ENCODE measurements around the gene NEMF. TPM values are rescaled to one million over a fixed set of nuclear protein-coding genes. Genes with fewer than 3 reads are reported as not detected.
A peak's percentile ranks its signal among the peaks of the same experiment; 100 is the strongest.

Gene NEMF
- total RNA-seq, 1 experiment from 2014 or later, result 62.7 TPM

DNA sequence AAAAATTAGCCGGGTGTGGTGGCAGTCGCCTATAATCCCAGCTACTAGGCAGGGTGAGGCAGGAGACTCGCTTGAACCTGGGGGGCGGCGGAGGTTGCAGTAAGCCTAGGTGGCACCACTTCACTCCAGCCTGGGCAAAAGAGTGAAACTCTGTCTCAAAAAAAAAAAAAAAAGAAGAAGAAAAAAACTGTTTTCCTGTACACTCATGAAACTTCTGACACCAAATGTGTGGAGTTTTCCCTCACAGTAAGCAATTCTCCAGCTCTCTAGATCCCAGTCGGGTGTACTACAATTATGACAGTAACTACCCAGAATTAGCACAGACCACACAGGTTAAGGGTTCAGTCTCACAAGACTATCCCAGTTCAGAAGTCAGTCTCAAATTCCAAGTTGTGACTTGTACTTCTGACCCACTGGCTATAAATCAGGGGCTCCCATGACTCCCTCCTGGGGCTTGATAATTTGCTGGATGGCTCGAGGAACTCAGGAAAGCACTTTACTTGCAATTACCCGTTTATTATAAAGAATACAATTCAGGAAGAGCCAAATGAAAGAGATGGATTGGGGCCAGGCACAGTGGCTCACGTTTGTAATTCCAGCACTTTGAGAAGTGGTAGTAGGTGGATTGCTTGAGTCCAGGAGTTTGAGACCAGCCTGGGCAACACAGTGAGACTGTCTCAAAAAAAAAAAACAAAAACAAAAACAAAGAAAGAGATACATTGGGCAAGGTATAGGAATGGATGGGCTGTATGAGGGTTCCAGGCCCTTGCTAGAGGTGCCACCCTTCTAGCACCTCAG, 27.9 kb upstream of the NEMF start:
- BruUV-seq (replicated peaks), result no TSS peak
- ChIA-PET CTCF (interaction anchor here (0.7 to 1.6 kb wide), 5 partner anchors 9 to 406 kb away, joined by 3 to 6 read pairs (median 5); no protein-coding TSS in a partner anchor), POLR2A (interaction anchor here (0.6 to 1.0 kb wide), 2 partner anchors 22 to 119 kb away, joined by 3 to 5 read pairs; no protein-coding TSS in a partner anchor)

DNA sequence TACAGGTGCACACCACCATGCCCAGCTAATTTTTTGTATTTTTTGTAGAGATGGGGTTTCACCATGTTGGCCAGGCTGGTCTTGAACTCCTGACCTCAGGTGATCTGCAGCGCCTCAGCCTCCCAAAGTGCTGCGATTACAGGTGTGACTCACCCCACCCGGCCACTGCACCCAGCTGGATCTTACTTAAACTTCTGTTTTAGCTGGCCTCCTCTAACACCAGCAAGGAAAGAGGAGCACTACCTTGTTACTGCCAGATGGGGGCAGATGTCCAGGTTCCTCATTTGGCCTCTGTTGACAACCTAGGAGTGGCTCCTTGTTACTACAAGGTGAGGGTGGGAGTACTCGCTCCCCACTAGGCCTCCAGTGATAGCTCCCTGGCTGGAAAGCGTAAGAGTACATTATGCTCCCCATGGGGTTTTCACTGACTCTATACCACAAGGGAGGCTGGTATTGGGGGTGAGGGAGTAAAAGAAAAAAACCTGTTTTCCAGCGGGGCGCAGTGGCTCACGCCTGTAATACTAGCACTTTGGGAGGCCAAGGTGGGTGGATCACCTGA, 27.1 kb upstream of the NEMF start:
- no peaks in the 10 kb centered on the region for H3K36me3 Mint-ChIP-seq (ENCODE audit: insufficient read depth, unreplicated experiment)
- H3K27ac Mint-ChIP-seq (ENCODE audit: unreplicated experiment), result no peak overlapping the region
- H3K9me3 ChIP-seq, result no peaks in the 10 kb centered on the region
- CTCF ChIA-PET, result interaction anchor here (0.6 to 1.6 kb wide), 7 partner anchors 8 to 407 kb away, joined by 3 to 6 read pairs (median 4); partner anchors contain the start of gene NEMF
- H3K36me3 ChIP-seq (ENCODE audit: control insufficient read depth, insufficient read depth, low read length), result no peaks in the 10 kb centered on the region
- no TSS peak for BruUV-seq (replicated peaks)
- no peaks in the 10 kb centered on the region for H3K27me3 Mint-ChIP-seq (ENCODE audit: insufficient read depth, unreplicated experiment)
- peaks cover 6% of the 10 kb centered on the region; the same call in 1 of the 2 replicates for H3K4me1 ChIP-seq
- H3K4me1 Mint-ChIP-seq (ENCODE audit: low read depth, unreplicated experiment), result peaks cover 8% of the 10 kb centered on the region
- POLR2A ChIA-PET, result interaction anchor here (1.0 kb wide), 1 partner anchor 120 kb away, joined by 3 read pairs; no protein-coding TSS in a partner anchor
- H3K4me3 ChIP-seq (ENCODE audit: low read depth, low read length), result no peak overlapping the region
- TF ChIP-seq CTCF (IDR thresholded peaks at IDR 0.05; ENCODE audit: insufficient read depth in 1 of 2, low read depth in 1 of 2, low read length in 1 of 2, severe bottlenecking in 1 of 2, unreplicated experiment in 1 of 2), result peak; percentile 28 to 33
- H3K9me3 Mint-ChIP-seq (ENCODE audit: unreplicated experiment), result no peaks in the 10 kb centered on the region
- no peaks in the 10 kb centered on the region for H3K27me3 ChIP-seq (replicated peaks; ENCODE audit: control insufficient read depth, insufficient read depth, low read length)
- peak; percentile 62 to 68 for DNase-seq
- intact Hi-C loops (cut with micrococcal nuclease; ENCODE audit: unreplicated experiment), result no loop called here
- H3K4me3 Mint-ChIP-seq (ENCODE audit: unreplicated experiment), result no peak overlapping the region

More for the DNA sequence above, 27.9 kb upstream of the NEMF start:
- intact Hi-C loops (cut with micrococcal nuclease; ENCODE audit: unreplicated experiment), result no loop called here
- no peak for DNase-seq
- no peak overlapping the region for H3K27ac Mint-ChIP-seq (ENCODE audit: unreplicated experiment)
- Histone ChIP-seq H3K9me3 (no peaks in the 10 kb centered on the region), H3K27me3 (replicated peaks; ENCODE audit: control insufficient read depth, insufficient read depth, low read length) (no peaks in the 10 kb centered on the region), H3K36me3 (ENCODE audit: control insufficient read depth, insufficient read depth, low read length) (no peaks in the 10 kb centered on the region), H3K4me1 (peaks cover 6% of the 10 kb centered on the region; the same call in 1 of the 2 replicates), H3K4me3 (ENCODE audit: low read depth, low read length) (no peak overlapping the region)
- TF ChIP-seq CTCF (IDR thresholded peaks at IDR 0.05; ENCODE audit: insufficient read depth in 1 of 2, low read depth in 1 of 2, low read length in 1 of 2, severe bottlenecking in 1 of 2, unreplicated experiment in 1 of 2), result no peak
- no peaks in the 10 kb centered on the region for H3K9me3 Mint-ChIP-seq (ENCODE audit: unreplicated experiment)
- H3K36me3 Mint-ChIP-seq (ENCODE audit: insufficient read depth, unreplicated experiment), result no peaks in the 10 kb centered on the region
- no peak overlapping the region for H3K4me3 Mint-ChIP-seq (ENCODE audit: unreplicated experiment)
- no peaks in the 10 kb centered on the region for H3K27me3 Mint-ChIP-seq (ENCODE audit: insufficient read depth, unreplicated experiment)
- H3K4me1 Mint-ChIP-seq (ENCODE audit: low read depth, unreplicated experiment), result peaks cover 8% of the 10 kb centered on the region

- Histone ChIP-seq H3K9me3 (no peaks in the 10 kb centered on the region), H3K4me1 (peaks cover 6% of the 10 kb centered on the region; the same call in 1 of the 2 replicates), H3K27me3 (replicated peaks; ENCODE audit: control insufficient read depth, insufficient read depth, low read length) (no peaks in the 10 kb centered on the region), H3K36me3 (ENCODE audit: control insufficient read depth, insufficient read depth, low read length) (no peaks in the 10 kb centered on the region), H3K4me3 (ENCODE audit: low read depth, low read length) (no peak overlapping the region)
- peaks cover 8% of the 10 kb centered on the region for H3K4me1 Mint-ChIP-seq (ENCODE audit: low read depth, unreplicated experiment)
- H3K27ac Mint-ChIP-seq (ENCODE audit: unreplicated experiment), result no peak overlapping the region
- CTCF ChIA-PET, result interaction anchor here (1.5 kb wide), 1 partner anchor 15 kb away, joined by 5 read pairs; no protein-coding TSS in a partner anchor
- no peaks in the 10 kb centered on the region for H3K9me3 Mint-ChIP-seq (ENCODE audit: unreplicated experiment)
- no peak for DNase-seq
- no peaks in the 10 kb centered on the region for H3K27me3 Mint-ChIP-seq (ENCODE audit: insufficient read depth, unreplicated experiment)
- POLR2A ChIA-PET, result interaction anchor here (0.5 kb wide), 1 partner anchor 436 kb away, joined by 6 read pairs; no protein-coding TSS in a partner anchor
- BruUV-seq (replicated peaks), result no TSS peak
- no peaks in the 10 kb centered on the region for H3K36me3 Mint-ChIP-seq (ENCODE audit: insufficient read depth, unreplicated experiment)
- no peak for TF ChIP-seq CTCF (IDR thresholded peaks at IDR 0.05; ENCODE audit: insufficient read depth in 1 of 2, low read depth in 1 of 2, low read length in 1 of 2, severe bottlenecking in 1 of 2, unreplicated experiment in 1 of 2)
- H3K4me3 Mint-ChIP-seq (ENCODE audit: unreplicated experiment), result peak overlapping the region; percentile 35
- intact Hi-C loops (cut with micrococcal nuclease; ENCODE audit: unreplicated experiment), result no loop called here
These were observed 24.1 kb upstream of the NEMF start for GRCh38 chr14:49876563-49877127.
